OCI-LY1 (cell line): ENCODE results near the gene EHMT2.
"Not testable (repeated sequence)": the region's sequence is repeated elsewhere in the genome, so short reads cannot be mapped to it uniquely, and the experiment has no call there.

Source experiments
- EZH2 ChIP-seq: fragments of 200-600 bp; sonication (generic), shearing (Covaris generic); IDR thresholded peaks from 2 replicates; pipeline ENCODE4 v1.8.0; 2017; ENCODE audit warnings: borderline replicate concordance, mixed run types, mild to moderate bottlenecking, antibody characterized with exemption, low read length, moderate library complexity, mixed read lengths
- TF ChIP-seq, protein P1 (sequence below): fragments of 200-600 bp; sonication (generic), shearing (Covaris generic); IDR thresholded peaks from 2 replicates; pipeline ENCODE4 v1.5.1; 2017; ENCODE audit warnings: mild to moderate bottlenecking, antibody characterized with exemption, low read length, moderate library complexity, mixed read lengths

DNA sequence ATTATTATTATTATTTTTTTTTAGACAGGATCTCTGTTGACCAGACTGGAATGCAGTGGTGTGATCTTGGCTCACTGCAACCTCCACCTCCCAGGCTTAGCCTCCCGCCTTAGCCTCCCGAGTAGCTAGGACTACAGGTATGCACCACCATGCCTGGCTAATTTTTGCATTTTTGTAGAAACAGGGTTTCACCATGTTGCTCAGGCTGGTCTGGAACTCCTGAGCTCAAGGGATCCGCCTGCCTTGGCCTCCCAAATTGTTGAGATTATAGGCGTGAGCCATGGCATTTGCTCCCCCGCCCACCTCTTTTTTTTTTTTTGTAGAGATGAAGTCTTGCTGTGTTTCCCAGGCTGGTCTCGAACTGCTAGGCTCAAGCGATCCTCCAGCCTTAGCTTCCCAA lies 11.8 kb upstream of the EHMT2 start:
- TF ChIP-seq EZH2 = not testable (repeated sequence)
- TF ChIP-seq, protein P1, sequence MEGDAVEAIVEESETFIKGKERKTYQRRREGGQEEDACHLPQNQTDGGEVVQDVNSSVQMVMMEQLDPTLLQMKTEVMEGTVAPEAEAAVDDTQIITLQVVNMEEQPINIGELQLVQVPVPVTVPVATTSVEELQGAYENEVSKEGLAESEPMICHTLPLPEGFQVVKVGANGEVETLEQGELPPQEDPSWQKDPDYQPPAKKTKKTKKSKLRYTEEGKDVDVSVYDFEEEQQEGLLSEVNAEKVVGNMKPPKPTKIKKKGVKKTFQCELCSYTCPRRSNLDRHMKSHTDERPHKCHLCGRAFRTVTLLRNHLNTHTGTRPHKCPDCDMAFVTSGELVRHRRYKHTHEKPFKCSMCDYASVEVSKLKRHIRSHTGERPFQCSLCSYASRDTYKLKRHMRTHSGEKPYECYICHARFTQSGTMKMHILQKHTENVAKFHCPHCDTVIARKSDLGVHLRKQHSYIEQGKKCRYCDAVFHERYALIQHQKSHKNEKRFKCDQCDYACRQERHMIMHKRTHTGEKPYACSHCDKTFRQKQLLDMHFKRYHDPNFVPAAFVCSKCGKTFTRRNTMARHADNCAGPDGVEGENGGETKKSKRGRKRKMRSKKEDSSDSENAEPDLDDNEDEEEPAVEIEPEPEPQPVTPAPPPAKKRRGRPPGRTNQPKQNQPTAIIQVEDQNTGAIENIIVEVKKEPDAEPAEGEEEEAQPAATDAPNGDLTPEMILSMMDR = not testable (repeated sequence)
